GM12891 (cell line): ENCODE results near the gene COQ9.

Source experiments
- POLR2A ChIP-seq: IDR thresholded peaks from 2 replicates; pipeline ENCODE4 v1.6.1; 2011; ENCODE audit warnings: low read depth, low read length, control low read depth
- POLR2AphosphoS5 ChIP-seq: IDR thresholded peaks from 2 replicates; pipeline ENCODE4 v1.6.1; 2011; ENCODE audit warnings: low read depth, low read length, control low read depth
- SPI1 ChIP-seq: IDR thresholded peaks from 2 replicates; pipeline ENCODE4 v1.6.1; 2011; ENCODE audit warnings: low read depth, low read length, control low read depth
- TAF1 ChIP-seq: IDR thresholded peaks from 2 replicates; pipeline ENCODE4 v1.6.1; 2011; ENCODE audit warnings: low read depth, low read length, control low read depth

- no peak; the same call in 1 of the 2 replicates for TF ChIP-seq POLR2AphosphoS5
- TF ChIP-seq POLR2A: no peak
- no peak for TF ChIP-seq TAF1
- no peak for TF ChIP-seq SPI1
Observed at GRCh38 chr16:57469917-57470470, 22.7 kb downstream of the COQ9 start.
